ENCODE results near the gene DENR.
"Not testable (repeated sequence)": the region's sequence is repeated elsewhere in the genome, so short reads cannot be mapped to it uniquely, and the experiment has no call there.

Gene DENR, protein sequence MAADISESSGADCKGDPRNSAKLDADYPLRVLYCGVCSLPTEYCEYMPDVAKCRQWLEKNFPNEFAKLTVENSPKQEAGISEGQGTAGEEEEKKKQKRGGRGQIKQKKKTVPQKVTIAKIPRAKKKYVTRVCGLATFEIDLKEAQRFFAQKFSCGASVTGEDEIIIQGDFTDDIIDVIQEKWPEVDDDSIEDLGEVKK

DNA sequence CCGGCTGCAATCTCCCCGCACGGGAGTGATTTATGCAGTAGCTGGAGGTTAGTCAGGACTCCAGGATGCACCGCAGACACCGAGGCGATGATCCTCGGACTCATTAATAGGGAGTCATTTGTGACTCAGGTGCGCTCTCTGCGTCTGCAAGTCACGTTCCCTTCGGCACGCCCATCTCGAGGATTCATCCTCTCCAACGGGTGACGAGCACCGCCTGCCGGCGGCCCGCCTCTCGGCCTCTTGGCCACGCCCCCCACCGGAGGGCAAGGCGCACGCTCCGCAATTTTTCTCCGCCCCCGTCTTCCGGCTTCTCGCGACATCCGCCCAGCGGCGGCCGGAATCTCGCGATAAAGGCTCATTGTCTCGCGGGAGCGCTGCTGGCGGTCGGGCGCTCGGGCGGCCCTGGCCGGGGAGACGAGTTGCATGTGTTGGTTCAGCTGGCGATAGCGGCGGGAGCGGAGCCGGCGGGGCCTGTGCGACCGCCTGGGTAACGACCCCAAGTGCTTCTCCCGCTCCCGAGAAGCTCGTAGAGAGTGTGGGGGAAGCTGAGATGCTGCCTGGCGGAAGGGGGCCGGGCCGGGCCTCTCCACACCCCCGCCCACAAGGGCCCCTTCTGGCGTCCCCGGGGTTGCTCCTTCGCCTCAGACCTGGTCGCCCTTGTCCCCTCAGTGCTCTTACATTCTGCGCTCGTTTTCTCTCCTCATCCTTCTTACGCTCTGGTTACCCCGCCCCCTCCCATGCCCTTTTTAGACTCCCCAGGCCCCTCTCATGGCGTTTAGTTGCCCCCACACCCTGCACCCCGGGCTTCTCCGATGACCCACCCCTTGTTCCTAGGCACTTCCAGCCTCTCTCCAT is at the start of gene DENR:
Gene DENR (plus strand): TSS at position 361 of the 855 bp plus-strand sequence. CDS start 878 bp downstream, outside the sequence.
- peak; percentile 85 for DNase-seq

DNA sequence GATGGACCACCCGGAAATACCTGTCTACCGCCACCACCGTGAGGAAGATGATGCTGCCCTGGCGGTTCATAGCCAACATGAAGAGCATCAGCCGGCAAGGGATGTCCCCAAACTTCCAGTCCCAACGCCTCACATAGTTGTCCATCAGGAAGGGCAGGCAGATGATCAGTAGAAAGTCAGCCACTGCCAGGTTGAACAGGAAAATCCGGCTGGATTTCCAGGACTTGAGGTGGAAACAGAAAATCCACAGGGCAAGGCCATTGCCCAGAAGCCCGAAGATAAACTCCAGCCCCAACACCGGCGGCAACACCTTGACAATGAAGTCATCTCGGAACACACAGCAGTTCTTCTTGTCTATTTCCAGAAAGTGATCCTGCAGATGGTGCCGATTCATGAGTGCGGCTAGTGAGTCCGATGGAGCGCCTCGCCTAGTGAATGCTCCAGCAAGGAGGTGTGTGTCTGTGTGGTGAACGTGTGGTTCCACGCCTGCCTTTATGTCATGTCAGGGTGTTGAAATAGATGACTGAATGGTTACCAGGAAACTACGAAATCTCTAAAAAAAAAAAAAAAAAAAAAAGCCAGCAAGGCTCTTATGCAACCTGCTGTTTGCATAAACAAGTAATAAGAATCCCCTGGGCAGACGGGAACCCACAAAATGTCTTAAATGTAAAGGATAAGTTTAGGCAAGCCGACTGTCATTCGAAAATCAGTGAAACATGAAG is 49.6 kb upstream of the DENR start, which contains the start of gene HCAR2:
Gene HCAR2 (minus strand): TSS at position 468 of the 722 bp plus-strand sequence. CDS start 74 bp downstream, at position 394.
- peak; percentile 77 for DNase-seq

DNA sequence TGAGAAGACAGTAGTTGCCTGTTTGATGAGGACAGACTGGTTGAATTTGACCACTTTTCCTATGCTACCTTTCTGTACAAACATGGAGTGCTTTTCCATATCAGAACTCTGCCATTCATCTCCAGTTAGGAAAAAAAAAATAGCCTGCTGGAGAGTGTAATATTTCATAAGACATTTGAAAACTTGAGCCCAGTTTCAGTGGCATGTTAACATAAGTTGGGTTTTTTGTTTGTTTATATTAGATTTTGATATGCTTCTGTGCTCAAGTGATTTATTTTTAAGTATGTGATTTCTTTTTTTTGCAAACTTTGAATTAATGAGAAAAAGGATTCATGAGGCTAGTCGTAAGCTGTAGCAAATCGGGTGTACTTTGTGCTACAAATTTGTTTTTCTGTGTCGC is 48.8 kb upstream of the DENR start:
- DNase-seq = not testable (repeated sequence)

DNA sequence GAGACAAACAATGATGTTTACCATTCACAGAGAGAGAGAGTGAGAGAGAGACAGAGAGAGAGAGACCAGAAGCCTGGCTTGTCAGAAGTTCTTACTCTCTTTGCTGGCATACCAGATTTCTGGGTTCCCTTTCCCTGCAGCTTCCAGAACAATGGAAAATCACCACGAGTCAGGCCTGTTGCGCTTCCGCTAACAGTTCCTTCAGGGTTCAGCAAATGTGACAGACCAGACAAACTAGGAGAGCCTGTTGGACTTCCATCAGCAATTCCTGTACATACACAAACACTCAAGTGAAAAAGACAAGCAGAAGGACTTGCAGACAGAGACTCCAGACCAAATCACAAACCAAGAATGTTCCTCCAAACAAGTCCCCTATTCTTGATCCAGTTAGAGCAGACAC is 43.3 kb upstream of the DENR start:
- not testable (repeated sequence) for DNase-seq

DNA sequence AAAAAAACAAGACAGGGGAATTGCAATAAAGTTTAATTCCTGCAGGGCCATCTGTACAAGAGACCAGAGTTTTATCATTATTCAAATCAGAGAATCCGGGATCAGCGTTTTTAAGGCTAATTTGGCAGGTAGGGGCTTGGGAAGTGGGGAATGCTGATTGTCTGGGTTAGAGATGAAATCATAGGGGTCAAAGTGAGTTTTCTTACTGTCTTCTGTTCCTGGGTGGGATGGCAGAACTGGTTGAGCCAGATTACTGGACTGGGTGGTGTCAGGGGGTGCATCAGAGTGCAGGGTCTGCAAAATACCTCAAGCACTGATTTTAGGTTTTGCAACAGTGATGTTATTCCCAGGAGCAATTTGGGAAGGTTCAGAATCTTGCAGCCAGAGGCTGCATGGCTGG is 42.3 kb upstream of the DENR start:
- DNase-seq = not testable (repeated sequence)

DNA sequence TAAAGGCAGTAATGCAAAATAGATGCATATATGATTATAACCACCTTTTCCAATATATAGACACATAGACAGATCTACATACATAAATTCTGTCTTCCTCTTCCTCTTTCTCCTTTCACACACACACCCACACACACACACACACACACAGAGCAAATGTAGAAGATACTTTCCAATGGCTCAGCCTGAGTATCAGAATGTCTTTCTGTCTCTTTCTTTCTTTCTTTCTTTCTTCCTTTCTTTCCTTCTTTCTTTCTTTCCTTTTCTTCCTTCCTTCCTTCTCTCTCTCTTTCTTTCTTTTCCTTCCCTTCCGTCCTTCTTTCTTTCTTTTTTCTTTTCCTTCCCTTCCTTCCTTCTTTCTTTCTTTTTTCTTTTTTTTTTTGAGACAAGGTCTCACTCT is 41.4 kb upstream of the DENR start:
- not testable (repeated sequence) for DNase-seq

DNA sequence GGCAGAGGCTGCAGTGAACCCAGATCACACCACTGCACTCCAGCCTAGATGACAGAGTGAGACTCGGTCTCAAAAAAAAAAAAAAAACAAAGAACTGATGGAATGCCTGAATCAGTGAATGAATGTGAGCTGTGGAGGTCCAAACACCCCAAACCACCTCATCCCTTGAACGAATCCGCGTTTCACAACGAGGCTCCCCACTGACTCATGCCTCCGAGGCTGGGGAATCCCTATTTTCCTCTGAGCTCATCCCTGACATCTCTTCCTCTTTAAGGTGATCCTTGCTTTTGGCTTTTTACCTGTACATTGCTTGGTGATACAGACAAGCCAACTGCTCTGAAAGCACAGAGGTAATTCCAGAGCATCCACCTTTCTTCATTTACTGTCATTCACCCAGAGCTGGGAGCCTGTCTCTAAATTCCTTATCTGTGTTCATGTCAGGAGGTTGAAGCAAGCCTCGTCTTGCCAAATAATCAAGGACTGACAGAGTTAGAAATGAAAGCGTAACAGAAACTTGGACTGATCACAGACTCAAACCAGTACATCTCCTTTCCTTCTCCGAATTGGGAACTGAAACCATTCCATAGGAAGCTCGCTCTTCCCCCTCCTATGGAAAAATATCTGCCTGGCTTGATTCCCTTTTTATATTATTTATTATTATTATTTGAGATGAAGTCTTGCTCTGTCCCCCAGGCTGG is 39.0 kb upstream of the DENR start:
- not testable (repeated sequence) for DNase-seq

DNA sequence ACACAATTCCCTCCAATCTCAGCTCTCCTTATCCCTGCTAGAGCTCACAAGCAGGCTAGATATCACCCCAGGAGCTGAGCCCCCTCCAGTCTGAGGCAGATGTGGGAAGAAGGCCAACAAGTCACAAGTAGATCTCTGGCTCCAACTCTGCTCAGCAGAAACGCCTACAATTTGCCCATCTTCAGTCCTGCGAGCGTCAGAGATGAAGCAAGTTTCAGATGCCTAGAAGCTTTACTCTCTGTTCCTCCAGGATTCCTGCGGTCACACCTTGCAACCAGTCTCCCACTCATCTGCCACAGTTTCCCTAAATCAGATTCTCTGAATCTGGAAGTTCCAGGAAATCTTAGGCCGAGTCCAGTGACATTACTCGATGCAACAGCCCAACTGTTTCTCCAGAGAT is 37.4 kb upstream of the DENR start:
- DNase-seq = not testable (repeated sequence)

DNA sequence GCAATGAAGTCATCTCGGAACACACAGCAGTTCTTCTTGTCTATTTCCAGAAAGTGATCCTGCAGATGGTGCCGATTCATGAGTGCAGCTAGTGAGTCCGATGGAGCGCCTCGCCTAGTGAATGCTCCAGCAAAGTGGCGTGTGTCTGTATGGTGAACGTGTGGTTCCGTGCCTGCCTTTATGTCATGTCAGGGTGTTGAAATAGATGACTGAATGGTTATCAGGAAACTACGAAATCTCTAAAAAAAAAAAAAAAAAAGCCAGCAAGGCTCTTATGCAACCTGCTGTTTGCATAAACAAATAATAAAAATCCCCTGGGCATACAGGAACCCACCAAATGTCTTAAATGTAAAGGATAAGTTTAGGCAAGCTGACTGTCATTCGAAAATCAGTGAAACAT is 36.0 kb upstream of the DENR start, which contains the start of gene HCAR3:
Gene HCAR3 (minus strand): TSS at position 154 of the 400 bp plus-strand sequence. CDS start 74 bp downstream, at position 80.
- DNase-seq = peak; percentile 66

DNA sequence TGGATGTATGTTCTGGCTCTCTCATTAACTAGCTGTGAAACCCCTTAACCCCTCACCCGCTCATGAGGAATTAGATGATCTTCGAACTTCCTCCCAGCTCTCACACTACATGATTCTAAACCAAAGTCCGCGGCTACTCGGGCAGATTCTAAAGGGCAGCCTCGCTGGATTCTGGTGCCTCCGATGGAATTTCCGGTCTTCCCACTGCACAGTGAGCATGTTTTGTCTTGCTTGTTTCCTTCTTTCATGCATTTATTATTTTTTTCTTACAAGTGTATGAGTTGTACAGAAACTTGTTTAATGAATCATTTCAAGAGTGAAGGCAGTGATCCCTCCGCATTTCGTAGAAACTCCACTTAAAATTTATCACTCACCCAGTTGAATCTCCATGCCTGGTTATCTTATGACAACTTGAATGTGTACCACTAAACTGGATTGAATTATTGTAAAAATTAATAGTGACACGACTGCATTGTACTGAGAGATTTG is 31.5 kb upstream of the DENR start:
- DNase-seq = no peak

DNA sequence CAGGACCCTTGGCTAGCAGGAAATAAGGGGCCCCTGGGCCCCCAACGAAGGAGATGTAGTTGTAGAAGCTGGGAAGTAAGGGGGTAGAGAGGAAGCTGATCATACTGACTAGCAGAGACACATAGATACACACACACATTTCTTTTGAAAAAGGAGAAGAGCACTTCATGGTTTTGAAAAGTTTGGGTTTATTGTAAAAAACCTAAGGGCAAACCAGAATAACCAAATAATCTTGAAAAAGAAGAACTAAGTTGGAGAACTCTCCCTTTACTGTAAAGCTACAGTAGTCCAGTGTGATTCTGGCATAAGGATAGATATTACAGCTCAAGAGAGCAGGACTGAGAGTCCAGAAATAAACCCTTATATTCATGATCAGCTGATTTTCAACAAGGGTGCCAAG is 30.2 kb upstream of the DENR start:
- DNase-seq = no peak

DNA sequence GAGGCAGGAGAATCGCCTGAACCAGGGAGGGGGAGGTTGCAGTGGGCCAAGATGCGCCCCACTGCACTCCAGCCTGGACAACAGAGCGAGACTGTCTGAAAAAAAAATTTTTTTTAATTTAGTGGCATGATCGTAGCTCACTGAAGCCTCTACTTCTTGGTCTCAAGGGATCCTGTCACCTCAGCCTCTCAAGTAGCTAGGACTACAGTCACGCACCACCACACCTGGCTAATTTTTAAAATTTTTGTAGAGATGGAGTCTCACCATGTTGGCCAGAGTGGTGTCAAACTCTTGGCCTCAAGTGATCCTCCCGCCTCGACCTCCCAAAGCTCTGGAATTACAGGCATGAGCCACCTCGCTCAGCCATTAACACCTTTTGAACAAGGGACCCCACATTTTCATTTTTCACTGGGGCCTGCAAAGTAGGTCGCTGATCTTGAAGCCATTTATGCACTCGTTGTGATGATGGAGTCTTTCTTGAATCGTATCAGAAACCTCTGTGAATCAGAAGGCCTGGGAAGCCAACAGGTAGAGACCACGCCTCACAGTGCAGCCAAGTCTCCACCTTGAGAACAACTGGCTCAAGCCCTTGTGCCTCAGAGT is 27.9 kb upstream of the DENR start:
- no peak for DNase-seq

DNA sequence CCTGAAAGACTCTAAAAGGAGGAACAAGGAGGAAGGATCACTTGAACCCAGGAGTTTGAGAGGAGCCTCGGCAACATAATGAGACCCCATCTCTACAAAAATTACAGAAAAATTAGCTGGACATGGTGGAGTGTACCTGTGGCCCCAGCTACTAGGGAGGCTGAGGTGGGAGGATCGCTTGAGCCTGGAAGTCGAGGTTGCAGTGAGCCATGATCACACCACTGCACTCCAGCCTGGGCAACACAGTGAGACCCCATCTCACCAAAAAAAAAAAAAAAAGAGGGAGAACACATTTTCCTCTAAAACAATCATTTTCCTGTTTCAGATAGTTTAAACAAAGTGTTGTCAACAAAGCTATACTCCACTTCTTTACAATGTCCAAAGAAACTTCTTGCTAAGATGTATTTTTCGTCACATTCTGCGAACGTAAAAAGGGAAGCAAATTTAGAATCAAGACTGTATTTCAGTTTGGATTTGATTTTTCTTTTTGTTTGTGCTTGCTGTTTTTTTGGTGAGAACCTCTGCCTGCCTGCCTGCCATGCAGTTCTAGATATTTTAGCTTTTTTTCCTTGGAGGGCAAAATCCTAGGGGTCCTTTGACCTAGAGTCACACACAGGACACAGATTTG is 27.1 kb upstream of the DENR start:
- no peak for DNase-seq

DNA sequence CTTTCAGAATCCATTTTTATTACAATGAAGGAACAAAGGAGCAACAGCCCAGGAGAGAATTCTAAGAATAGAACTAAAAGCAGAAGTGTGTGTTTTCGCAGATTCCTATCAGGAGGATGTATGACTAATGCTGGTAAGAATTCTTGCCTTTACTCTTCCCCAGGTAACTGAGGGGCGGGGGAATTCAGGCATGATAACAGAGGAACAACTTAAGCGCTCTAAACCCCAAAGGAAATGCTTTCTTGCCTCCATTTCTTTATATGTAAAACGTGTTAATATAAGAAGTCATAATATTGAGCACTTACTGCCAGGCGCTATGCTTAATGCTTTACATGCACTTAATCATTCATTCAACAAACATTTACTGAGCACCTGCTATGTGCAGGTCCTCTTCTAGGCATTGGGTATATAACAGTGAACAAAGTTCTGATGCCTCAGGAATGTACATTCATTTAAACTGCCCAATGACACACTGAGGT is 26.5 kb upstream of the DENR start:
- no peak for DNase-seq

DNA sequence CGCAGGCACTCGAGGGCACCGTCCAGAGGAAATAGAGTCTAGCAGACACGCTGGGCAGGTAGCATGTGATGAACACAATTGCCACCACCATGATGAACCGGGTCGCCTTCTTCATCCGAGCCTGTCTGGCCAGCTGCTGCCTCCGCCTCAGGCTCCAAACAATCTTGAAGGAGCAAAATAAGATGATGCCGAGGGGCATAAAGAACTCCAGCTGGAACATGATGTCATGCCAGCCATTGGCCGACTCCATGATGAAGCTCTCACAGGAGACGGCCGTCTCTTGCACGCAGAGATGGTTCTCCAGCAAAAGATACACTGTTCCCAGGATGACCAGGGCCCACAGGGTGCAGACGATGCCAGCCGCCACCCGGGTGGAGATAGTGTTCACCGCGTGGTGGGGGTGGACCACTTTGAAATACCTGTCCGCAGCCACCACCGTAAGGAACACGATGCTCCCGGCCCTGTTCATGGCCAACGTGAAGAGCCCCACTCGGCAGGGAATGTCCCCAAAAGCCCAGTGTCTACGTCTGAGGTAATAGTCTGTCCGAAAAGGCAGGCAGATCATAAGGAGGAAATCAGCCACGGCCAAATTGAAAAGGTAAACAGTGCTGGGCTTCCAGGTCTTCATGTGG is 22.9 kb upstream of the DENR start:
- DNase-seq = no peak

DNA sequence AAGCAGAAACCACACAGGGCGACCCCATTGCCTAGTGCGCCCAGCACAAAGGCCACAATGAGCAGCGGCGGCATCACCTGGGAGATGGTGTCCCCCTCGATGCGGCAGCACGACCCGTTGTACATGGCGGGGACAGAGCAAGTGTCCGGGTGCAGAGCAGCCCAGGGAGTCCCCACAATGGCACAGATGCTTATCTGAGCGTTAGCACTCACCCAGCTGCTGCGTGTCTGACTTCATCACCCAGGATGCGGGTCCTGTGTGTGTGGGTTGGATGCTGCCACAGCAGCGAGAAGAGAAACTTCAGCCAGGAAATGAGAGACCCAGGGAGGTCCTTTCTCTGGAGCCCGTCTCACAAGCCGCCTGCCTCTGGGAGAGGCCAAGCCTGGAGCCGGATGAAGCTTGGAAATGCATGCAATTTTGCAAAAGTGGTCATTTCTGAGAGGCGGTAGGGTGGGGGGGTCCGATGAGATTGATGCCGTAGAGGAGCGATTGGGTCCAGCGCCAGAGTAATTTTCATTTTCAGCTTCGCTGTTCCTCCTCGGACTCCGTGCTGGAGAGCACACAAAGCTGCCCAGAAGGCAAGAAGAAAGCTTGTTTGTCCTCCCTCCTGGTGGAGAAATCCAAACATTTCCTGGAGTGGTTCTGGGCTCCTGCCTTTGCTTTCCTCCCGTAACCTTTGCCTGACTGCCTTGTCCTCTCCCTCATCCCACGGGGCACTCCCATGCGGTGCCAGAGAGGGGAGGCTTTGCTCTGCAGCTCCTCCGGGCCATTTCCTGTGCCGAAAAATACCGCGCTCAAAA is 22.2 kb upstream of the DENR start, which contains the start of gene HCAR1:
Gene HCAR1 (minus strand): TSS at position 630 of the 800 bp plus-strand sequence. CDS start 505 bp downstream, at position 125.
- no peak for DNase-seq

DNA sequence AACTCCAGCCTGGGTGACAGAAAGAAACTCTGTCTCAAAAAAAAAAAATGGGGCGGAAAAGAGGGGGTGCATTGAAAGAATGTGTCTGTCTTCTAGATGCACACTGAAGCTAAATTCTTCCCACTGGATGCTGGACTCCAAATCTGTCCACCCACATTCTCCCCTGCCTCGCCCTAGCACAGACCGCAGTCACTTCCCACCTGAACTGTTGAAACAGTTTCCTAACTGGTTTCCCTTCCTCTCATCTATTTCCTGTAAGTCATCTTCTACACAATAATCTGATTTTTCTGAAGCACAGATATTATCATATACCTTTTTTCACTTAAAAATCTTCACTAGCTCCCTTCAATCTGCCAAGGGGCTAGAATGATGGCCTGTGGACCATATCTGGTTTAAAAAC is 20.5 kb upstream of the DENR start:
- no peak for DNase-seq

DNA sequence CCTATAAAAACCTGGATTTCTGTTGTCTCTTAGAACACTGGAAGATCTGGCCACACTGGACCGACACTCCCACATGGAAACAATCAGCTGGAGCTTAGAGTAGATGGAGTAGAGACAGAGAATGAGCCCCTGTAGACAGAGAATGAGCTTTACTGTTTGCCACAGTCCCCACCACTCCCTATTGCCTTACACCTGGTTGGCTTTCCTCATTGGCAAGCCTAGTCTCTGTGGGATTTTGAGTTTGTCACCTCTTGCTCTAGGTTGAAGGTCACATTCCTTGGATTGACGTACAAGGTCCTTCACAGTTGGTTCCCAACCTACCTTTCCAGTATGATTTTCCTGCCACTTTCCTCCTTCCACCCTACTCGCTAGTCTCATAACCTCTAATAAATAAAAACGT is 20.0 kb upstream of the DENR start:
- no peak for DNase-seq

DNA sequence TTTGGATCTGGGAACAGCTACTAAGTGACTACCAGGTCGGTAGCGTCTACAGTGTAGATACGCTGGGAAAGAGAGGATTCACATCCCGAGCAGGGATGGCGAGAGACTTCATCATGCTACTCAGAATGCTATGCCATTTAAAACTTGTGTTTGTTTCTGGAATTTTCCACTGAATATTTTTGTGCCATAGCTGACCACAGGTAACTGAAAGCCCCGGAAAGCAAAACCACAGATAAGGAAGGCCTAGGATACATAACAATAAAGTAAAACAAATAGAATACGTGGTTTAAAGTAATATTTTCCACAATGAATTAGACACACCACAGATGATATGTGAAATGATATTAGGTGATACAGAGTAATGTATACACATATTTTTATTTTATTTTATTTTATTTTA is 14.1 kb upstream of the DENR start:
- no peak for DNase-seq

DNA sequence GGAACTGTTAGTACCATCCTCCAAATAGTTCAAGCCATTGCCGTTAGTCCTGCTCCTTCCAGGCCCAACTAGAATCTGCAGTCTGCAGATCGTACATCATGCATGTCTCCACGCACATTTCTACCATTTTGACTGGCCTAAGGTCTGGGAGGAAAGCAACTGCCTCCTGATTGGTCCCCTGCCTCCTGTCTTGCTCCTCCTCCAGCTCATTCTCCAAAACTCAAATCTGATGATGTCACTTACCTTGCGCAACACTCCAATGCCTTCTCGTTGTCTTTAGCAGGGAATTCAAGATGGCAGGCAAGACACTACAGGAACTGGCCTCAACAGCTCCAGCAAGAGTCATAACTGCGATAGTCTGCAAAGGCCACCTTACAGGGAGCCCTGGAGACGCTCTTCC is 12.3 kb upstream of the DENR start:
- no peak for DNase-seq
